Upper lobe of left lung (tissue), 6 donors: ENCODE measurements around the gene RAD51D. TPM values are rescaled to one million over a fixed set of nuclear protein-coding genes. Genes with fewer than 3 reads are reported as not detected.

Source experiments
- ATAC-seq, 2 donors: fragments of 200-7000 bp; cut with Tn5 transposase; one replicate each; pipeline ENCODE4 v1.9.1; 2022; ENCODE audit warnings: mild to moderate bottlenecking in 2 of 2, moderate library complexity in 2 of 2; ENCODE audit not compliant: low FRiP score in 2 of 2
- DNase-seq, 2 donors: peaks; one replicate each; pipeline ENCODE4 v3.0.0-alpha.2; 2019 to 2020
- H3K27ac ChIP-seq, 4 donors: fragments of 200-600 bp; sonication (generic); one replicate each; pipeline ENCODE4 v1.5.1; 2016 to 2019
- H3K27me3 ChIP-seq, 4 donors: fragments of 200-600 bp; sonication (generic); one replicate each; pipeline ENCODE4 v1.5.1; 2017 to 2019
- H3K36me3 ChIP-seq, 4 donors: fragments of 200-600 bp; sonication (generic); one replicate each; pipeline ENCODE4 v1.5.1; 2016 to 2019
- H3K4me1 ChIP-seq, 4 donors: fragments of 200-600 bp; sonication (generic); one replicate each; pipeline ENCODE4 v1.5.1; 2018 to 2019
- H3K4me3 ChIP-seq, 4 donors: fragments of 200-600 bp; sonication (generic); one replicate each; pipeline ENCODE4 v1.5.1; 2017 to 2019; ENCODE audit warnings: mild to moderate bottlenecking in 2 of 4, moderate library complexity in 1 of 4
- H3K9me3 ChIP-seq, 4 donors: fragments of 200-600 bp; sonication (generic); one replicate each; pipeline ENCODE4 v1.5.1; 2018 to 2019
- EP300 ChIP-seq, 4 donors: sonication (generic); formaldehyde crosslinking; IDR thresholded peaks; one replicate each; pipeline ENCODE4 v1.5.1; 2017; ENCODE audit warnings: antibody characterized with exemption in 4 of 4, control low read depth in 2 of 4
- POLR2A ChIP-seq, 4 donors: fragments of 450-650 bp; IDR thresholded peaks; one replicate each; pipeline ENCODE4 v1.5.1; 2016 to 2017; ENCODE audit warnings: antibody characterized with exemption in 4 of 4, mild to moderate bottlenecking in 2 of 4
- POLR2AphosphoS5 ChIP-seq, 2 donors: sonication (generic); formaldehyde crosslinking; IDR thresholded peaks; one replicate each; pipeline ENCODE4 v1.5.1; 2017; ENCODE audit warnings: antibody characterized with exemption in 2 of 2
- whole genome bisulfite sequencing, 2 donors: methylation state at CpG; one replicate each; pipeline ENCODE4 v1.1.5; 2017 to 2018; 5-methylcytosine and 5-hydroxymethylcytosine counted together
- total RNA-seq, 6 donors: library from RNA; depleted of rRNA in 4 of 6; stranded (reverse); fragments of >200 nt in 4 of 6; gene quantifications; one replicate each; pipeline versions ENCODE4 v1.1.0 to v1.2.1, GENCODE V29; 2016 to 2021
- TF ChIP-seq, protein P1 (sequence below), 6 experiments: fragments of 450-650 bp in 4 of 6; fragments of 200-600 bp in 2 of 6; sonication (generic) in 2 of 6; IDR thresholded peaks; one replicate each; pipeline ENCODE4 v1.5.1; 2016 to 2019; ENCODE audit warnings: antibody characterized with exemption in 6 of 6
- donor health status: DM: no; HTN: no; CAD: no; lungs with moderate emphysema.
- donor health status: DM: no; HTN: yes; CAD: no; lungs with severe emphysema.

RAD51D gene
- total RNA-seq, 6 donors from 2014 or later = 3.5 to 14.7 (median 7.5) TPM

DNA sequence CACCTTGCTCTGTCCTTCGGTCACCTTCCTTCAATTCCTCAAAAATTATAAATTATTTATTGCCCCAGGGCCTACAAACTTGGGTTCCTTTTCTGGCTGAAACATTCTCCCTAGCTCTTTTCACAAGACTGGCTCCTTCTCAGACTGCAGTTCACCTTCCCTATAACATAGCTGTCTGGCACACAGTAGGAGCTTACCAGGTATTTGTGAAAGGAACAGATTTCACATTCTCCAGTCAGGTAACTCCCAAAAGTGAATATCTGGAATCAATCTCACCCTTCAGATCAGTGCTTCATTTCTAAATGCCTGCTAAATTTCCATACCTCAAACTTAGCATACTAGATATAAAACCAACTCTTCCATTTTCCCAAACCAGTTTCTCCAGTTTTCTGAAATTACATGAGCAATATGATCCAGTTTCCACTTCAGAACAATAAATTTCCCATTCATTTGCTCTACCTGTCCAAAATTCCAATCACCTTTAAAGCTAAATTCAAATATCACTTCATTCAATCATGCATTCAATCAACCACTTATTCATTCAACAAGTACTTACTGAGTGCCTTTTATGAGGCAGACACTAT is 62.2 kb downstream of the RAD51D start:
- H3K27me3 ChIP-seq = no peaks in the 10 kb centered on the region
- H3K4me1 ChIP-seq = peaks cover under 1 to 12% (median 5%) of the 10 kb centered on the region in 4 donors
- no peak for ATAC-seq
- no peak overlapping the region for H3K27ac ChIP-seq
- no peak overlapping the region for H3K4me3 ChIP-seq
- 93 to 95% methylated on average over 1 of the region's 1 CpG for WGBS, 2 donors
- peaks cover 0 to 10% (median 0%) of the 10 kb centered on the region in 4 donors for H3K36me3 ChIP-seq
- TF ChIP-seq, protein P1, sequence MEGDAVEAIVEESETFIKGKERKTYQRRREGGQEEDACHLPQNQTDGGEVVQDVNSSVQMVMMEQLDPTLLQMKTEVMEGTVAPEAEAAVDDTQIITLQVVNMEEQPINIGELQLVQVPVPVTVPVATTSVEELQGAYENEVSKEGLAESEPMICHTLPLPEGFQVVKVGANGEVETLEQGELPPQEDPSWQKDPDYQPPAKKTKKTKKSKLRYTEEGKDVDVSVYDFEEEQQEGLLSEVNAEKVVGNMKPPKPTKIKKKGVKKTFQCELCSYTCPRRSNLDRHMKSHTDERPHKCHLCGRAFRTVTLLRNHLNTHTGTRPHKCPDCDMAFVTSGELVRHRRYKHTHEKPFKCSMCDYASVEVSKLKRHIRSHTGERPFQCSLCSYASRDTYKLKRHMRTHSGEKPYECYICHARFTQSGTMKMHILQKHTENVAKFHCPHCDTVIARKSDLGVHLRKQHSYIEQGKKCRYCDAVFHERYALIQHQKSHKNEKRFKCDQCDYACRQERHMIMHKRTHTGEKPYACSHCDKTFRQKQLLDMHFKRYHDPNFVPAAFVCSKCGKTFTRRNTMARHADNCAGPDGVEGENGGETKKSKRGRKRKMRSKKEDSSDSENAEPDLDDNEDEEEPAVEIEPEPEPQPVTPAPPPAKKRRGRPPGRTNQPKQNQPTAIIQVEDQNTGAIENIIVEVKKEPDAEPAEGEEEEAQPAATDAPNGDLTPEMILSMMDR (IDR thresholded peaks at IDR 0.05) = no peak
- TF ChIP-seq EP300 (IDR thresholded peaks at IDR 0.05) (no peak), POLR2A (IDR thresholded peaks at IDR 0.05) (no peak), POLR2AphosphoS5 (IDR thresholded peaks at IDR 0.05) (no peak)
- no peaks in the 10 kb centered on the region for H3K9me3 ChIP-seq
- no peak for DNase-seq

DNA sequence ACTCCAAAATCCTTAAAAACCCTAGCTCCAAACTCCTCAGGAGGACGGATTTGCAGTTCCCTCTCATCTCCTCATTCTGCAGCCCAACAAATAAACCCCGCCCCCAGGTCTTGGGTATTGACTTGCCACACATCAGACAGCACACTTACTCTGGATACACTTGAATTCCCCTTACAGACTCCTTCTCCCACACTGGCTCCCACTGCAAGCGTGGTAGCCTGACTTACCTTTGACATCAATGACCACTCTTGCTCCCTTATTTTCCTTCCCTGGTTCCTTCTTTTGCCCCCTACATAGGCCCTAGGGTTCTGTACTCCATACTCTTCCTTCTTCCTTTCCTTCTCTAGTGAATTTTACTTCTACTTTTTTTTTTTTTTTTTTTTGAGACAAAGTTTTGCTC is 63.6 kb downstream of the RAD51D start:
- TF ChIP-seq, protein P1 (IDR thresholded peaks at IDR 0.05) = no peak
- TF ChIP-seq POLR2A (IDR thresholded peaks at IDR 0.05) = no peak
- no peak for TF ChIP-seq EP300 (IDR thresholded peaks at IDR 0.05)
- no peak for TF ChIP-seq POLR2AphosphoS5 (IDR thresholded peaks at IDR 0.05)
- no peak overlapping the region for H3K27ac ChIP-seq
- no peaks in the 10 kb centered on the region for H3K27me3 ChIP-seq
- H3K9me3 ChIP-seq = no peaks in the 10 kb centered on the region
- DNase-seq (peak in 1 of 2 donors; percentile 44), ATAC-seq (peak in 1 of 2 donors; percentile 16)
- peaks cover 0 to 6% (median 0%) of the 10 kb centered on the region in 4 donors for H3K36me3 ChIP-seq
- WGBS, 2 donors = 84 to 93% methylated on average over 3 of the region's 3 CpGs
- peaks cover 11 to 26% (median 16%) of the 10 kb centered on the region in 4 donors for H3K4me1 ChIP-seq
- H3K4me3 ChIP-seq = no peak overlapping the region

DNA sequence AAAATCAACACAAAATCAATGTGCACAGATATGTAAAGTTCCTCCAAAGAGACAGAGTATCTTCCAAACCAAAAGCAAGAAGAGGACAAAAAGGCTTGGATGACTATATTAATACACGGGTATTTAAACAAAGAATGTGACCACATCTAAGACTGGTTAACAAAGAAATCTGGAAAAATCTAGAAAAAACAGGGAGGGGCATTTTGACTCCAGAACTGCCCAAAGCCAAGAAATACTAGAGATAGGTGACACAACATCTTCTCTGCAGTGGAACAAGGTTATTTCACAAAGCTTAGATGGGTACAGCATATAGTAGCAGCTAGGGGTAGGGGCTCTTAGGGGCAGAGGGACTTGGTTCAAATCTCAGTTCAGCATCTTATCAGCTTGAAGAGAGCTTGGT is 66.5 kb downstream of the RAD51D start:
- no peak overlapping the region for H3K27ac ChIP-seq
- H3K4me3 ChIP-seq = no peak overlapping the region
- ATAC-seq (no peak), DNase-seq (no peak)
- H3K36me3 ChIP-seq = no peaks in the 10 kb centered on the region
- no peaks in the 10 kb centered on the region for H3K9me3 ChIP-seq
- H3K27me3 ChIP-seq = no peaks in the 10 kb centered on the region
- whole genome bisulfite sequencing, 2 donors = 88 to 95% methylated on average over 1 of the region's 1 CpG
- H3K4me1 ChIP-seq = peaks cover 18 to 38% (median 25%) of the 10 kb centered on the region in 4 donors
- no peak for TF ChIP-seq POLR2A (IDR thresholded peaks at IDR 0.05)
- TF ChIP-seq EP300 (IDR thresholded peaks at IDR 0.05) = no peak
- TF ChIP-seq POLR2AphosphoS5 (IDR thresholded peaks at IDR 0.05) = no peak
- TF ChIP-seq, protein P1 (IDR thresholded peaks at IDR 0.05) = no peak

DNA sequence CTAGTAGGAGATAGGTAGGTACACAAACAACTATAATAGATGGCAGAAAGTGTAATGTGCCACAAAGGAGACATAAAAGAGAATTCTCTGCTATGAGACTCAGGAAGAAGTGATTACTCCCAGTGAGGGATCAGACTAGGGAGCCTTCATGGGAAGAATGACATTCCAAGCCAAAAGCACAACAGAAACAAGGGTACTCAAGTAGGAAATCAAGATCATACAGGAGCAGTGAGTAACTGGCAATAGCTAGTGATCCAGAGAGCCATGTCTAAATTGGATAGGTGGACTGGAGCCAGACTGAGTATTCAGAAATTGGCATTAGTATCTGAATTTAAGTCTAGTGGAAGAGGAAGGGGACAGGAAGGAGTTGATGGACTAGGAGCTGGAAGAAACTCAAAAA is 66.9 kb downstream of the RAD51D start:
- Histone ChIP-seq H3K27ac (peak overlapping the region in 2 of 4 donors; percentile 64 to 74), H3K4me3 (no peak overlapping the region), H3K27me3 (no peaks in the 10 kb centered on the region), H3K36me3 (no peaks in the 10 kb centered on the region), H3K4me1 (peaks cover 18 to 38% (median 25%) of the 10 kb centered on the region in 4 donors), H3K9me3 (no peaks in the 10 kb centered on the region)
- ATAC-seq (no peak), DNase-seq (no peak)
- TF ChIP-seq EP300 (IDR thresholded peaks at IDR 0.05) = no peak
- no peak for TF ChIP-seq POLR2A (IDR thresholded peaks at IDR 0.05)
- no peak for TF ChIP-seq POLR2AphosphoS5 (IDR thresholded peaks at IDR 0.05)
- TF ChIP-seq, protein P1 (IDR thresholded peaks at IDR 0.05) = no peak

DNA sequence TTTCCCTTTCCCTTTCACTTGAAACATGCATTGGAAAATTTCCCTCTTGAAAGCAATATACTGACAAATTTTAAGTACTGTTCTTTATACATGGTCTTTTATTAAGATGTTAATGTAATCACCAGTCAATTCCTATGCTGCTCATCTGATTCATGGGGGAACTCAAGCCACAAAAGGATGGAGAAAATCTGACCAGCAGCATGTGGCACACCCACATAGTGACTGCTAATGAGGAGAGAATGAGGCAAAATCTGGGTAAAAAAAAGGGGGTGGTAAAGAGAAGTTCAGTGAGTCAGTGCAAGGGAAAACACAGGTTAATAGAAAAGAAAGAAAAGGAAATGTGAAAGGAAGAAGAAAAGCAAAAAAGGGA is 67.4 kb downstream of the RAD51D start:
- no peaks in the 10 kb centered on the region for H3K9me3 ChIP-seq
- no peaks in the 10 kb centered on the region for H3K27me3 ChIP-seq
- TF ChIP-seq EP300 (IDR thresholded peaks at IDR 0.05) (no peak), POLR2AphosphoS5 (IDR thresholded peaks at IDR 0.05) (no peak), POLR2A (IDR thresholded peaks at IDR 0.05) (no peak)
- TF ChIP-seq, protein P1 (IDR thresholded peaks at IDR 0.05) = no peak
- DNase-seq (no peak), ATAC-seq (no peak)
- H3K4me1 ChIP-seq = peaks cover 18 to 38% (median 25%) of the 10 kb centered on the region in 4 donors
- no peak overlapping the region for H3K4me3 ChIP-seq
- H3K27ac ChIP-seq = peak overlapping the region; percentile 55 to 74 (median 64)
- no peaks in the 10 kb centered on the region for H3K36me3 ChIP-seq
